ENCODE data around the gene ADAM8.
"Not testable (repeated sequence)": the region's sequence is repeated elsewhere in the genome, so short reads cannot be mapped to it uniquely, and the experiment has no call there.

ADAM8 gene

GRCh38 chr10:133276435-133277201 is at the start of gene ADAM8:
Gene ADAM8 (minus strand): TSS chr10:133276868. CDS start chr10:133276817, 51 bp downstream.
- no peak within 1 kb of the TSS for H3K9ac ChIP-seq (ENCODE audit: low read length)
- H3K4me3 ChIP-seq (ENCODE audit: low read depth in 1 of 2, low read length in 2 of 2): peak within 1 kb of the TSS in 1 of 2 donors; percentile 32
- H3K27me3 ChIP-seq (ENCODE audit: control insufficient read depth in 1 of 2, insufficient read depth in 2 of 2, low read length in 2 of 2): peaks cover 0 to 31% of the 10 kb centered on the region in 2 donors
- no peaks in the 10 kb centered on the region for H3K9me3 ChIP-seq (ENCODE audit: low read length)
- peaks cover 9% of the 10 kb centered on the region for H3K36me3 ChIP-seq (ENCODE audit: insufficient read depth, low read length)
- H3K4me1 ChIP-seq (ENCODE audit: insufficient read depth, low read length): no peaks in the 10 kb centered on the region
- no peak within 1 kb of the TSS for H3K27ac ChIP-seq (ENCODE audit: low read depth, low read length)

- H3K9ac ChIP-seq (ENCODE audit: low read length): no peak overlapping the region
Observed at GRCh38 chr10:133326223-133326551, 49.5 kb upstream of the ADAM8 start.

GRCh38 chr10:133325440-133326222 is 49.0 kb upstream of the ADAM8 start:
- no peaks in the 10 kb centered on the region for H3K9me3 ChIP-seq (ENCODE audit: low read length)
- H3K4me3 ChIP-seq (ENCODE audit: low read depth in 1 of 2, low read length in 2 of 2): peak overlapping the region in 1 of 2 donors; percentile 26
- H3K27me3 ChIP-seq (ENCODE audit: control insufficient read depth in 1 of 2, insufficient read depth in 2 of 2, low read length in 2 of 2): peaks cover 36 to 56% of the 10 kb centered on the region in 2 donors
- H3K36me3 ChIP-seq (ENCODE audit: insufficient read depth, low read length): no peaks in the 10 kb centered on the region
- peaks cover 12% of the 10 kb centered on the region for H3K4me1 ChIP-seq (ENCODE audit: insufficient read depth, low read length)
- H3K9ac ChIP-seq (ENCODE audit: low read length): no peak overlapping the region
- no peak overlapping the region for H3K27ac ChIP-seq (ENCODE audit: low read depth, low read length)

More at GRCh38 chr10:133326223-133326551, 49.5 kb upstream of the ADAM8 start:
- Histone ChIP-seq H3K4me1 (ENCODE audit: insufficient read depth, low read length) (peaks cover 12% of the 10 kb centered on the region), H3K27ac (ENCODE audit: low read depth, low read length) (no peak overlapping the region), H3K4me3 (ENCODE audit: low read depth in 1 of 2, low read length in 2 of 2) (peak overlapping the region in 1 of 2 donors; percentile 26), H3K27me3 (ENCODE audit: control insufficient read depth in 1 of 2, insufficient read depth in 2 of 2, low read length in 2 of 2) (peaks cover 40 to 62% of the 10 kb centered on the region in 2 donors), H3K36me3 (ENCODE audit: insufficient read depth, low read length) (no peaks in the 10 kb centered on the region), H3K9me3 (ENCODE audit: low read length) (no peaks in the 10 kb centered on the region)

DNA sequence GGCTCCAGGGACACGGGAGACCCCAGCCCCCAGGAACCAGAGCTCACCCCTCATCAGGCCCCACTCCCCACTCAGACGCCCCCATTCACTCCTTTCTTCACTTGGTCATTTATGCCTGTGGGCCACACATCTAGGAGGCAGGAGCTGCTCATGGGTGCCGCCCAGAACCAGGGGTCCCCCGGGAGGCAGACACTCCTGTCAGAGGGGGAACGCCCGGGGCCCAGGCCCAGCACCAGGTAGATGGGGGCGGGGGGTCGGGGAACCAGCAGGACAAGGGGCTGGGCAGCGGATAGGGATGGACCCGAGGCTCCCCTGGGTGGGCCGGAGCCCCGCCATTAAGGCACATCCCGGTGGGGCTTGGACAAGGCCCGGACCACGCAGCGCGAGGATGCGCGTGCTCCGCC is 48.2 kb upstream of the ADAM8 start:
- H3K27me3 ChIP-seq (ENCODE audit: control insufficient read depth in 1 of 2, insufficient read depth in 2 of 2, low read length in 2 of 2): peaks cover 36 to 52% of the 10 kb centered on the region in 2 donors
- H3K27ac ChIP-seq (ENCODE audit: low read depth, low read length): no peak overlapping the region
- no peaks in the 10 kb centered on the region for H3K9me3 ChIP-seq (ENCODE audit: low read length)
- H3K4me1 ChIP-seq (ENCODE audit: insufficient read depth, low read length): peaks cover 11% of the 10 kb centered on the region
- no peak overlapping the region for H3K9ac ChIP-seq (ENCODE audit: low read length)
- no peaks in the 10 kb centered on the region for H3K36me3 ChIP-seq (ENCODE audit: insufficient read depth, low read length)
- H3K4me3 ChIP-seq (ENCODE audit: low read depth in 1 of 2, low read length in 2 of 2): no peak overlapping the region

DNA sequence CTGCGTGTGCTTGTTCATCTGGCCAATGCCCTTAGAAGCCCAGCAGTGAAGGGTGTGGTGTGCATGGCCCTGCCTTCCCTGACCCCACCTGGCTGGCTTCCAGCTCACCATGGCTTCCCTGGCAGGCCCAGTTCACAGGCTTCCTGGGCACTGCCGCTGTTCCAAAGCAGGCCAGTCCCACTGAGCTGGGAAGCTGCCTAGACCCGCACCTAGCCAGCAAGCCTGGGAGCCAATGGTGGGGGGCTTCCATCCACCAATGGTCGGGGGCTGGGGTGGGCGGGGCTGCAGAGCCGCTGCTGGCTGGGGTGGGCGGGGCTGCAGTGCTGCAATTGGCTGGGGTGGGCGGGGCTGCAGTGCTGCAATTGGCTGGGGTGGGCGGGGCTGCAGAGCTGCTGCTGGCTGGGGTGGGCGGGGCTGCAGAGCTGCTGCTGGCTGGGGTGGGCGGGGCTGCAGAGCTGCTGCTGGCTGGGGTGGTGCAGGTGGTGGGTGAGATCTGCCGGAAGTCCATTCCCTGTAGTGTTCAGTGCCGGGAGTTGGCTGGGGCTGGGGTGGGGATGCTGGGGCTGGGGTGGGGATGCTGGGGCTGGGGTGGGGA is 47.6 kb upstream of the ADAM8 start:
- H3K4me3 ChIP-seq (ENCODE audit: low read depth in 1 of 2, low read length in 2 of 2): no peak overlapping the region
- no peak overlapping the region for H3K27ac ChIP-seq (ENCODE audit: low read depth, low read length)
- H3K36me3 ChIP-seq (ENCODE audit: insufficient read depth, low read length): no peaks in the 10 kb centered on the region
- H3K27me3 ChIP-seq (ENCODE audit: control insufficient read depth in 1 of 2, insufficient read depth in 2 of 2, low read length in 2 of 2): peaks cover 33 to 51% of the 10 kb centered on the region in 2 donors
- peaks cover 6% of the 10 kb centered on the region for H3K4me1 ChIP-seq (ENCODE audit: insufficient read depth, low read length)
- no peak overlapping the region for H3K9ac ChIP-seq (ENCODE audit: low read length)
- H3K9me3 ChIP-seq (ENCODE audit: low read length): no peaks in the 10 kb centered on the region

DNA sequence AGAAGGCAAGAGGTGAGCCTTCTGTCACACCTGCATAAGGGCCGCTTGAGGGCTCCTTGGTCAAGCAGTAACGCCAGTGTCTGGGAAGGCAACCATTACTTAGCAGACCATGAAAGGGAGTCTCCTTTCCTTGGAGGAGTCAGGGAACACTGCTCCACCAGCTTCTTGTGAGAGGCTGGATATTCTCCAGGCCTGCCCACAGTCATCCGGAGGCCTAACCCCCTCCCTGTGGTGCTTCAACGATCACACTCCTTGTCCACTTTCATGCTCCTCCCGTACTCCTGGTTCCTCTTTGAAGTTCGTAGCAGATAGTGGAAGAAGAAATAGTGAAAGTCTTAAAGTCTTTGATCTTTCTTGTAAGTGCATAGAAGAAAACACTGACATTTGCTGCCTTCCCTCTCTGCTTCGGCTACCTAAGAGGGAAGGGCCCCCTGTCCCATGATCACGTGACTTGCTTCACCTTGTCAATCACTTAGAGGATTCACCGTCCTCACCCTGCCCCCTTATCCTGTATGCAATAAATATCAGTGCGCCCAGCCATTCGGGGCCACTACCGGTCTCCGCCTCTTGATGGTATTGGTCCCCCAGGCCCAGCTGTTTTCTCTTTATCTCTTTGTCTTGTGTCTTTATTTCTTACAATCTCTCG is 45.5 kb upstream of the ADAM8 start:
- not testable (repeated sequence) for H3K4me3 ChIP-seq (ENCODE audit: low read depth in 1 of 2, low read length in 2 of 2); H3K9me3 ChIP-seq (ENCODE audit: low read length); H3K36me3 ChIP-seq (ENCODE audit: insufficient read depth, low read length); H3K4me1 ChIP-seq (ENCODE audit: insufficient read depth, low read length); H3K27ac ChIP-seq (ENCODE audit: low read depth, low read length); H3K9ac ChIP-seq (ENCODE audit: low read length)
- H3K27me3 ChIP-seq (ENCODE audit: control insufficient read depth in 1 of 2, insufficient read depth in 2 of 2, low read length in 2 of 2): peaks cover 13 to 39% of the 10 kb centered on the region in 2 donors

GRCh38 chr10:133320852-133321422 is 44.3 kb upstream of the ADAM8 start:
- H3K4me3 ChIP-seq (ENCODE audit: low read depth in 1 of 2, low read length in 2 of 2); H3K9ac ChIP-seq (ENCODE audit: low read length); H3K36me3 ChIP-seq (ENCODE audit: insufficient read depth, low read length); H3K4me1 ChIP-seq (ENCODE audit: insufficient read depth, low read length); H3K27ac ChIP-seq (ENCODE audit: low read depth, low read length); H3K9me3 ChIP-seq (ENCODE audit: low read length): not testable (repeated sequence)
- H3K27me3 ChIP-seq (ENCODE audit: control insufficient read depth in 1 of 2, insufficient read depth in 2 of 2, low read length in 2 of 2): peaks cover under 1 to 26% of the 10 kb centered on the region in 2 donors

DNA sequence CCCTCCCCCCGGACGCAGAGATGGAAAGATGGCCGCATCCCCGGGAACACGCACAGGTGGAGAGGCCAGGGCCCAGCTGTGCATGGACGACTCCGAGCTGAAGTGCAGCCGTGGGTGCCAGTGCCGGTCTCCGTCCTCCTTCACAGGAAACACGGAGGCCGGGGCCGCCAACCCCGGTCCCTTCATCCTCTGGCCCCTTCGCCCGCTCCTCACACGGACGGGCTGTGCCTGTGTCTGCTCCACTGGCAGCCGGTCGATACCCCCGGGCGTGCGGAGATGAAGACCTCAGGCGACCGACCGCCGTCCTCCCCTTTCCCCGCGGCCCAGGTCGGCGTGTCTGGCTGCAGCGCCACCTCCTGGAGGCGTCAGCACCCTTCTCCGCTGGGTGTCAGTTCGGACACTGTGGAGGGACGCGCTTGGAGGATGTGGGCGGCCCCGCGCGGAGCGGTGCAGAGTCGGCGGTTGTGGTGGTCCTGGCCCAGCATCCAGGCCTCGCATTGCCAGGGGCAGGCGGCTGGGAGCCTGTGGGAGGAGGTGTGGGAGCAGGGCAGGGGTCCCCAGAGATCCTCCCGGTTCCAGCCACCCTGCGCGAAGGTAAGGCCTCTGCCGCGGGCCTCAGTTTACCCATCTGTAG is 41.9 kb upstream of the ADAM8 start:
- H3K27me3 ChIP-seq (ENCODE audit: control insufficient read depth in 1 of 2, insufficient read depth in 2 of 2, low read length in 2 of 2): peaks cover 0 to 13% of the 10 kb centered on the region in 2 donors
- H3K36me3 ChIP-seq (ENCODE audit: insufficient read depth, low read length): no peaks in the 10 kb centered on the region
- H3K27ac ChIP-seq (ENCODE audit: low read depth, low read length): no peak overlapping the region
- H3K9ac ChIP-seq (ENCODE audit: low read length): no peak overlapping the region
- no peak overlapping the region for H3K4me3 ChIP-seq (ENCODE audit: low read depth in 1 of 2, low read length in 2 of 2)
- no peaks in the 10 kb centered on the region for H3K9me3 ChIP-seq (ENCODE audit: low read length)
- no peaks in the 10 kb centered on the region for H3K4me1 ChIP-seq (ENCODE audit: insufficient read depth, low read length)

GRCh38 chr10:133316732-133317131 is 40.1 kb upstream of the ADAM8 start:
- no peak overlapping the region for H3K4me3 ChIP-seq (ENCODE audit: low read depth in 1 of 2, low read length in 2 of 2)

GRCh38 chr10:133316266-133316665 is 39.6 kb upstream of the ADAM8 start:
- Histone ChIP-seq H3K36me3 (ENCODE audit: insufficient read depth, low read length) (peaks cover 15% of the 10 kb centered on the region), H3K9ac (ENCODE audit: low read length) (no peak overlapping the region), H3K4me3 (ENCODE audit: low read depth in 1 of 2, low read length in 2 of 2) (no peak overlapping the region), H3K27ac (ENCODE audit: low read depth, low read length) (no peak overlapping the region), H3K4me1 (ENCODE audit: insufficient read depth, low read length) (no peaks in the 10 kb centered on the region), H3K9me3 (ENCODE audit: low read length) (no peaks in the 10 kb centered on the region), H3K27me3 (ENCODE audit: control insufficient read depth in 1 of 2, insufficient read depth in 2 of 2, low read length in 2 of 2) (peaks cover 0 to 13% of the 10 kb centered on the region in 2 donors)

More at GRCh38 chr10:133316732-133317131, 40.1 kb upstream of the ADAM8 start:
- Histone ChIP-seq H3K9me3 (ENCODE audit: low read length) (no peaks in the 10 kb centered on the region), H3K36me3 (ENCODE audit: insufficient read depth, low read length) (peaks cover 12% of the 10 kb centered on the region), H3K9ac (ENCODE audit: low read length) (no peak overlapping the region), H3K4me1 (ENCODE audit: insufficient read depth, low read length) (no peaks in the 10 kb centered on the region), H3K27ac (ENCODE audit: low read depth, low read length) (no peak overlapping the region), H3K27me3 (ENCODE audit: control insufficient read depth in 1 of 2, insufficient read depth in 2 of 2, low read length in 2 of 2) (peaks cover 0 to 13% of the 10 kb centered on the region in 2 donors)
